Measurements from ENCODE around the gene USP13. TPM values are rescaled to one million over a fixed set of nuclear protein-coding genes. Genes with fewer than 3 reads are reported as not detected.
A peak's percentile ranks its signal among the peaks of the same experiment; 100 is the strongest.

The USP13 gene
- total RNA-seq, 1 experiment from 2014 or later, result 22.7 TPM

DNA sequence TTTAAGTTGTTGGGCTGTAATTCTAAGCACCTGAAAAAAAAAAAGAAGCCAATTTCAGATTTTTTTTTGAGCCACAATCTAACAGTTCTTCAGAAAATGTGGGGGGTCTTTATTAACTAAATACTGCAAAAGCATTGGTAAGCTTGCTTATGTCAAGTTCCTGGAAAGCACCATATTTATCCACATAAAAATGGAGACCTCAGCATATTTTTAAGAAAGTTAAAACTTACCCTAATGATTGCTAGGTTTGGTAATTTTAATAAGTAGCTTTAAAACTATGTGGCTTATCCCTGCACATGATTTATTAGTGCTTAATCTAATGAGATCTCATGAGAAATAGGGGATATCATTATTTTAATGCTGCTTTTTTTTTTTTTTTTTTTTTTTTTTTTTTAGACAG lies 156.8 kb downstream of the USP13 start:
- no TSS peak for BruUV-seq (replicated peaks)
- ATAC-seq (no peak), DNase-seq (ENCODE audit: low read depth, low spot score) (no peak)
- no peak for TF ChIP-seq TCF7L2 (IDR thresholded peaks at IDR 0.05; ENCODE audit: borderline replicate concordance, extremely low read depth, insufficient read depth, insufficient read length)
- no peak for TF ChIP-seq ZNF274 (IDR thresholded peaks at IDR 0.05; ENCODE audit: low read depth, low read length)
- no peak for TF ChIP-seq JUND (IDR thresholded peaks at IDR 0.05)
- no peak for TF ChIP-seq CEBPB (IDR thresholded peaks at IDR 0.05; ENCODE audit: low read depth)
- Histone ChIP-seq H2AFZ (ENCODE audit: low read depth, low read length, poor library complexity, severe bottlenecking) (no peak overlapping the region), H3K79me2 (ENCODE audit: insufficient read depth, low read length) (no peaks in the 10 kb centered on the region), H3K9me3 (ENCODE audit: control insufficient read depth in 1 of 2, insufficient read depth in 1 of 2, low read depth in 1 of 2, low read length in 2 of 2) (no peaks in the 10 kb centered on the region), H3K4me1 (ENCODE audit: control insufficient read depth in 1 of 2, insufficient read depth in 2 of 2, low read length in 2 of 2) (no peaks in the 10 kb centered on the region; a peak in 1 of 4 replicates), H4K20me1 (ENCODE audit: insufficient read depth) (no peaks in the 10 kb centered on the region), H3K27ac (ENCODE audit: low read depth, low read length) (no peak overlapping the region), H3K4me2 (ENCODE audit: low read length) (no peak overlapping the region), H3K9ac (ENCODE audit: low read length) (no peak overlapping the region), H3K4me3 (replicated peaks in 1 of 2; ENCODE audit: low read depth in 1 of 2, low read length in 2 of 2) (no peak overlapping the region), H3K27me3 (ENCODE audit: insufficient read depth, low read length) (no peaks in the 10 kb centered on the region), H3K36me3 (ENCODE audit: control insufficient read depth in 1 of 2, insufficient read depth in 2 of 2, low read length in 2 of 2) (no peaks in the 10 kb centered on the region), H3K9me2 (ENCODE audit: insufficient read depth) (no peaks in the 10 kb centered on the region)
- ChIA-PET POLR2A (no interaction called here), CTCF (interaction anchor here (3.2 kb wide), 1 partner anchor 42 kb away, joined by 14 read pairs; no protein-coding TSS in a partner anchor), RAD21 (ENCODE audit: low non-redundant PET in 1 of 2, low total read pairs in 2 of 2, uncharacterized antibody in 2 of 2, unreplicated experiment in 2 of 2) (no interaction called here)
- intact Hi-C loops (cut with micrococcal nuclease), result loop anchor here (5.0 kb wide), 3 partner anchors 118 to 793 kb away; partner anchors contain the start of gene TTC14

DNA sequence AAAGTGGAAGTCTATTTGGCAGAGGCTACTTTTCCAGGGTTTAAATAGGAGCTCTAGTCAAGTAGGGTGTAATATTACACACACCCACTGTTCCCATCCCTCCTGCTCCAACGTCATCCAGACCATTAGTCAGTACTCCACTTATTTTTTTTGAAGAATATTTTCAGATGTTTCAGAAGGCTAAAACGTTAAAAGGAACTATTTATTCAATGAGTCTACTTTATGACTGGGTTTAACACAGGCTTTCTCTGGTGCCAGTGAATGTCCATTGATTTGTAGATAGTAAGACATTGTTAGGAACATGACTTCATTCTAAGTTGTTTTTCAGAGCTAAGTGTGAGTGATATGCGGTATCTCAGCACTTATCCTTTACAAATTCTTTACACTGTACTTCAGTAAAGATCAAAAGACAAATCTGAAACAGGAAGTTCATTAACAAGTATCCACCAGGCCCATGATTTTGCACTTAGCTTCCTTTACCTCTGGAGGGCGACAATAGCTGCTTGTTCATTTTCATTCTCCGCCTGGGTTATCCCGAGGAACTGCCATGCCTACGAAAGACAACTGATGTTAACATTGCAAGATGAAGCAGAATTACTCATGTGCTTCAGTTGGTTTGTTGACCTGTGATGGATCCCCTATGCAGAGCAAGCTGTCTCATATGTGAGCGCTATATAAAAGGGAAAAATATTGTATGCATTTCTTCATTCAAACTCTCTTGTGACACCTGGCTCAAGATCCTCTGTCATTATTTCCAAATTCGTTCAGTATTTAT lies 158.7 kb downstream of the USP13 start:
- Histone ChIP-seq H3K9ac (ENCODE audit: low read length) (no peak overlapping the region), H3K36me3 (ENCODE audit: control insufficient read depth in 1 of 2, insufficient read depth in 2 of 2, low read length in 2 of 2) (no peaks in the 10 kb centered on the region), H3K4me1 (ENCODE audit: control insufficient read depth in 1 of 2, insufficient read depth in 2 of 2, low read length in 2 of 2) (no peaks in the 10 kb centered on the region; a peak in 1 of 4 replicates), H3K4me2 (ENCODE audit: low read length) (peak overlapping the region; percentile 21; the same call in 1 of the 2 replicates), H3K9me2 (ENCODE audit: insufficient read depth) (no peaks in the 10 kb centered on the region), H3K79me2 (ENCODE audit: insufficient read depth, low read length) (no peaks in the 10 kb centered on the region), H3K27me3 (ENCODE audit: insufficient read depth, low read length) (no peaks in the 10 kb centered on the region), H3K9me3 (ENCODE audit: control insufficient read depth in 1 of 2, insufficient read depth in 1 of 2, low read depth in 1 of 2, low read length in 2 of 2) (no peaks in the 10 kb centered on the region), H3K4me3 (replicated peaks in 1 of 2; ENCODE audit: low read depth in 1 of 2, low read length in 2 of 2) (no peak overlapping the region), H4K20me1 (ENCODE audit: insufficient read depth) (no peaks in the 10 kb centered on the region), H3K27ac (ENCODE audit: low read depth, low read length) (no peak overlapping the region), H2AFZ (ENCODE audit: low read depth, low read length, poor library complexity, severe bottlenecking) (peak overlapping the region; percentile 95)
- CTCF ChIA-PET, result interaction anchor here (0.7 to 3.2 kb wide), 8 partner anchors 8 to 785 kb away, joined by 3 to 17 read pairs (median 4); no protein-coding TSS in a partner anchor
- DNase-seq (ENCODE audit: low read depth, low spot score) (peak; percentile 61), ATAC-seq (peak; percentile 97)
- POLR2A ChIA-PET, result no interaction called here
- intact Hi-C loops (cut with micrococcal nuclease), result loop anchor here (5.0 kb wide), 3 partner anchors 116 to 791 kb away; partner anchors contain the start of gene TTC14
- no TSS peak for BruUV-seq (replicated peaks)
- RAD21 ChIA-PET (ENCODE audit: low non-redundant PET in 1 of 2, low total read pairs in 2 of 2, uncharacterized antibody in 2 of 2, unreplicated experiment in 2 of 2), result interaction anchor here in 1 of 2 experiments (0.6 kb wide), 1 partner anchor 36 kb away, joined by 3 read pairs; no protein-coding TSS in a partner anchor
- TF ChIP-seq, protein P1, sequence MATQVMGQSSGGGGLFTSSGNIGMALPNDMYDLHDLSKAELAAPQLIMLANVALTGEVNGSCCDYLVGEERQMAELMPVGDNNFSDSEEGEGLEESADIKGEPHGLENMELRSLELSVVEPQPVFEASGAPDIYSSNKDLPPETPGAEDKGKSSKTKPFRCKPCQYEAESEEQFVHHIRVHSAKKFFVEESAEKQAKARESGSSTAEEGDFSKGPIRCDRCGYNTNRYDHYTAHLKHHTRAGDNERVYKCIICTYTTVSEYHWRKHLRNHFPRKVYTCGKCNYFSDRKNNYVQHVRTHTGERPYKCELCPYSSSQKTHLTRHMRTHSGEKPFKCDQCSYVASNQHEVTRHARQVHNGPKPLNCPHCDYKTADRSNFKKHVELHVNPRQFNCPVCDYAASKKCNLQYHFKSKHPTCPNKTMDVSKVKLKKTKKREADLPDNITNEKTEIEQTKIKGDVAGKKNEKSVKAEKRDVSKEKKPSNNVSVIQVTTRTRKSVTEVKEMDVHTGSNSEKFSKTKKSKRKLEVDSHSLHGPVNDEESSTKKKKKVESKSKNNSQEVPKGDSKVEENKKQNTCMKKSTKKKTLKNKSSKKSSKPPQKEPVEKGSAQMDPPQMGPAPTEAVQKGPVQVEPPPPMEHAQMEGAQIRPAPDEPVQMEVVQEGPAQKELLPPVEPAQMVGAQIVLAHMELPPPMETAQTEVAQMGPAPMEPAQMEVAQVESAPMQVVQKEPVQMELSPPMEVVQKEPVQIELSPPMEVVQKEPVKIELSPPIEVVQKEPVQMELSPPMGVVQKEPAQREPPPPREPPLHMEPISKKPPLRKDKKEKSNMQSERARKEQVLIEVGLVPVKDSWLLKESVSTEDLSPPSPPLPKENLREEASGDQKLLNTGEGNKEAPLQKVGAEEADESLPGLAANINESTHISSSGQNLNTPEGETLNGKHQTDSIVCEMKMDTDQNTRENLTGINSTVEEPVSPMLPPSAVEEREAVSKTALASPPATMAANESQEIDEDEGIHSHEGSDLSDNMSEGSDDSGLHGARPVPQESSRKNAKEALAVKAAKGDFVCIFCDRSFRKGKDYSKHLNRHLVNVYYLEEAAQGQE (IDR thresholded peaks at IDR 0.05; ENCODE audit: low read depth), result no peak
- TF ChIP-seq, protein P2, sequence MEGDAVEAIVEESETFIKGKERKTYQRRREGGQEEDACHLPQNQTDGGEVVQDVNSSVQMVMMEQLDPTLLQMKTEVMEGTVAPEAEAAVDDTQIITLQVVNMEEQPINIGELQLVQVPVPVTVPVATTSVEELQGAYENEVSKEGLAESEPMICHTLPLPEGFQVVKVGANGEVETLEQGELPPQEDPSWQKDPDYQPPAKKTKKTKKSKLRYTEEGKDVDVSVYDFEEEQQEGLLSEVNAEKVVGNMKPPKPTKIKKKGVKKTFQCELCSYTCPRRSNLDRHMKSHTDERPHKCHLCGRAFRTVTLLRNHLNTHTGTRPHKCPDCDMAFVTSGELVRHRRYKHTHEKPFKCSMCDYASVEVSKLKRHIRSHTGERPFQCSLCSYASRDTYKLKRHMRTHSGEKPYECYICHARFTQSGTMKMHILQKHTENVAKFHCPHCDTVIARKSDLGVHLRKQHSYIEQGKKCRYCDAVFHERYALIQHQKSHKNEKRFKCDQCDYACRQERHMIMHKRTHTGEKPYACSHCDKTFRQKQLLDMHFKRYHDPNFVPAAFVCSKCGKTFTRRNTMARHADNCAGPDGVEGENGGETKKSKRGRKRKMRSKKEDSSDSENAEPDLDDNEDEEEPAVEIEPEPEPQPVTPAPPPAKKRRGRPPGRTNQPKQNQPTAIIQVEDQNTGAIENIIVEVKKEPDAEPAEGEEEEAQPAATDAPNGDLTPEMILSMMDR (IDR thresholded peaks at IDR 0.05 in 2 of 3, conservative IDR thresholded peaks at IDR 0.05 in 1 of 3; ENCODE audit: borderline replicate concordance in 1 of 3, insufficient read depth in 1 of 3, low read depth in 2 of 3, low read length in 2 of 3), result peak; percentile 48 to 86 (median 68); a peak in 5 of 6 replicates
- TF ChIP-seq POLR2AphosphoS5 (IDR thresholded peaks at IDR 0.05; ENCODE audit: low read depth, low read length) (no peak), POLR2A (IDR thresholded peaks at IDR 0.05; ENCODE audit: borderline replicate concordance, extremely low read depth, insufficient read depth, insufficient read length) (no peak)
- TF ChIP-seq, protein P3, sequence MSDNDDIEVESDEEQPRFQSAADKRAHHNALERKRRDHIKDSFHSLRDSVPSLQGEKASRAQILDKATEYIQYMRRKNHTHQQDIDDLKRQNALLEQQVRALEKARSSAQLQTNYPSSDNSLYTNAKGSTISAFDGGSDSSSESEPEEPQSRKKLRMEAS (IDR thresholded peaks at IDR 0.05), result 0 out of 2 replicates have a peak, but pooled peaks have one; percentile 25

Data from HCT116 (cell line).